ENCODE data around the gene IGFBP2.

Gene IGFBP2

DNA sequence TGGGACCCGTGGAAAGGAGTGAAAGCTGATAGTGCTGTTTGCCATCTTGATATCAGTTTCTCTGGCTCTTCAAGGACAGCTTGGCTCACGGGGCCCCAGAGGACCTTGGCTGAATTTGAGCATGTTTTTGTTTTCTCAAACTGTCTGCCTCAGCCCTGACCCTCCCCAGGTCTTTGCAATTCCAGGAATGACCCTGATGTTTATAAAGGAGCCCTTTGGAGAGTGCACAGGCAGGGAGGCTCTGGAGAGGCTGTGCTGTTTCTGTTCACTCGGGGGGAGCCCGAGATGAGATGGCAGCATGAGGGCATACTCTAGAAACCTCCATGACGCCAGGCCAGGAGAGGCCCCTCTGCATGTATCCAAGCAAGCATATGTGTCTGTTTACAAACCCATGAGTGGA is 16.4 kb downstream of the IGFBP2 start:
- TF ChIP-seq POLR2AphosphoS5 (IDR thresholded peaks at IDR 0.05; ENCODE audit: low read depth, low read length): no peak
- TF ChIP-seq POU2F2 (IDR thresholded peaks at IDR 0.05; ENCODE audit: low read depth, low read length): no peak
- no peak for TF ChIP-seq SPI1 (IDR thresholded peaks at IDR 0.05; ENCODE audit: low read depth, low read length)
- no peak for TF ChIP-seq TAF1 (IDR thresholded peaks at IDR 0.05; ENCODE audit: low read depth, low read length)
- no peak for TF ChIP-seq PAX5 (IDR thresholded peaks at IDR 0.05; ENCODE audit: insufficient read depth, low read length, severe bottlenecking)
- no peak for TF ChIP-seq POLR2A (IDR thresholded peaks at IDR 0.05; ENCODE audit: low read depth, low read length)
- no peak for FAIRE-seq
- DNase-seq (ENCODE audit: insufficient read length, low spot score): no peak

- DNase-seq (ENCODE audit: insufficient read length, low spot score) (no peak), FAIRE-seq (no peak)
- TF ChIP-seq TAF1 (IDR thresholded peaks at IDR 0.05; ENCODE audit: low read depth, low read length) (no peak), POU2F2 (IDR thresholded peaks at IDR 0.05; ENCODE audit: low read depth, low read length) (no peak), PAX5 (IDR thresholded peaks at IDR 0.05; ENCODE audit: insufficient read depth, low read length, severe bottlenecking) (no peak), SPI1 (IDR thresholded peaks at IDR 0.05; ENCODE audit: low read depth, low read length) (no peak), POLR2AphosphoS5 (IDR thresholded peaks at IDR 0.05; ENCODE audit: low read depth, low read length) (no peak), POLR2A (IDR thresholded peaks at IDR 0.05; ENCODE audit: low read depth, low read length) (no peak)
Measured at GRCh38 chr2:216650626-216651257, 17.5 kb downstream of the IGFBP2 start.

DNA sequence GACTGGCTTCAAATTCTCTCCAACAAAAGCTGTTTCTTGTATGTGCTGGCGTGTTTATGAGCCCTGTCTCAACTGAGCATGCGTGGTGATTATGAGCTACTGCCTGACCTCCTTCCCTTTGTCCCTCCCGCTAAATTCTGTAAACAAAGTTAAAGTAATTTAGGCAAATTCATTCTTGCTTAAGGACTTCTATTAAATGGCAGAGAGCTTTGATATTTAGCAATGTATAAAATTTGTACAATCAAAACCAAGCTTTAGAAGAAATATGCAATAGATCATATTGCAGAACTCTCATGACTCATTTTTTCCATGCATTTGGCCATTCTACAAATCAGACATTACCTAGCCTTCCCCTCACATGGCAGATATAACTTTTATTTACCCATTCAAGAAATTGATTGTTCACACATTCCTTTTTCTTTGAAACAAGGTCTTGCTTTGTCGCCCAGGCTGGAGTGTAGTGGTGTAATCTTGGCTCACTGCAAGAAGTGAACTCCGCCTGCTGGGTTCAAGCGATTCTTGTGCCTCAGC is 18.2 kb downstream of the IGFBP2 start:
- FAIRE-seq: no peak
- no peak for DNase-seq (ENCODE audit: insufficient read length, low spot score)
- no peak for TF ChIP-seq POLR2AphosphoS5 (IDR thresholded peaks at IDR 0.05; ENCODE audit: low read depth, low read length)
- no peak for TF ChIP-seq TAF1 (IDR thresholded peaks at IDR 0.05; ENCODE audit: low read depth, low read length)
- TF ChIP-seq POU2F2 (IDR thresholded peaks at IDR 0.05; ENCODE audit: low read depth, low read length): no peak
- TF ChIP-seq PAX5 (IDR thresholded peaks at IDR 0.05; ENCODE audit: insufficient read depth, low read length, severe bottlenecking): no peak
- TF ChIP-seq POLR2A (IDR thresholded peaks at IDR 0.05; ENCODE audit: low read depth, low read length): no peak
- no peak for TF ChIP-seq SPI1 (IDR thresholded peaks at IDR 0.05; ENCODE audit: low read depth, low read length)

DNA sequence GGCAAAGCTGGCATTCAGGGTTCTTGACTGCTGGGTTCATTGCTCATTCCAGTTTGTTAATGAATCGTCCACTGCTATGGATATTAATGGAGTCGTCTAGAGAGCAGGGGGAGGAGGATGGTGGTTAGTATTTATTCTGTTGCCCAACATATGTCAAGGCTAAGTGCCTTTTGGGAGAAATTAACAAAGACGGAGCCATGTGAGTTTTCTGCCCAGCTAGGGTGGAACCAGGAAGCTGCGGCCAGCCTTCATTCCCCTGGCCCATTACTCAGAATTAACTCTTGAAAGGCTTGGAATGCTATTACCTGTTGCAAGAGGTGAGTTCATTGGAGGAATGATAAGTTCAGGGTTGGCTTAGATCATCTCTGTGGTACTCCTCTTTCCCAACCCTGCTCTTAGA is 19.3 kb downstream of the IGFBP2 start:
- TF ChIP-seq PAX5 (IDR thresholded peaks at IDR 0.05; ENCODE audit: insufficient read depth, low read length, severe bottlenecking) (no peak), POLR2A (IDR thresholded peaks at IDR 0.05; ENCODE audit: low read depth, low read length) (no peak), TAF1 (IDR thresholded peaks at IDR 0.05; ENCODE audit: low read depth, low read length) (no peak), SPI1 (IDR thresholded peaks at IDR 0.05; ENCODE audit: low read depth, low read length) (no peak), POU2F2 (IDR thresholded peaks at IDR 0.05; ENCODE audit: low read depth, low read length) (no peak), POLR2AphosphoS5 (IDR thresholded peaks at IDR 0.05; ENCODE audit: low read depth, low read length) (no peak)
- DNase-seq (ENCODE audit: insufficient read length, low spot score): no peak
- FAIRE-seq: no peak

- TF ChIP-seq POU2F2 (IDR thresholded peaks at IDR 0.05; ENCODE audit: low read depth, low read length): no peak
- TF ChIP-seq PAX5 (IDR thresholded peaks at IDR 0.05; ENCODE audit: insufficient read depth, low read length, severe bottlenecking): no peak
- TF ChIP-seq POLR2AphosphoS5 (IDR thresholded peaks at IDR 0.05; ENCODE audit: low read depth, low read length): no peak
- no peak for TF ChIP-seq TAF1 (IDR thresholded peaks at IDR 0.05; ENCODE audit: low read depth, low read length)
- TF ChIP-seq SPI1 (IDR thresholded peaks at IDR 0.05; ENCODE audit: low read depth, low read length): no peak
- DNase-seq (ENCODE audit: insufficient read length, low spot score) (no peak), FAIRE-seq (no peak)
Measured at GRCh38 chr2:216653093-216653799, 20.0 kb downstream of the IGFBP2 start.

DNA sequence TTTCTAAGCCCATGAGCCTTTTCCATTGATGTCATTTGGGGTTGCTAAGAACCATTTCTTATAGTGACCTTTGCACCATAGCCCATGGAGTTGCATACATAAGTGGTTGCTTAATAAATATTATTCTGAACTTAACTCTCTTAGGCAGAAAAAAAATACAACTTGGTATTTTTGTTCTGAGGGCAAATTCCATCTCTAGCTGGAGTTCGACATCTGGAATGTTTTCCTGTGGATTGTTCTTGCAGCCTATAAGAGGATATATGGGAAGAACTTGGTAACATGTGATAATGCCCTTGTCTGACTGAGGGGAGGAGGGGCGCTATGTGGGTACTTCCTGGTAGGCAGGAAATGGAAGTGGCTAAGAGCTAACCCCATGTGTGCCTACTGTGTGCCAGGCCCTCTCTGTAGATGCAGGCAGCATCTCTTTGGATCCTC is 20.7 kb downstream of the IGFBP2 start:
- FAIRE-seq (no peak), DNase-seq (ENCODE audit: insufficient read length, low spot score) (no peak)
- TF ChIP-seq POLR2A (IDR thresholded peaks at IDR 0.05; ENCODE audit: low read depth, low read length) (no peak), POU2F2 (IDR thresholded peaks at IDR 0.05; ENCODE audit: low read depth, low read length) (no peak), TAF1 (IDR thresholded peaks at IDR 0.05; ENCODE audit: low read depth, low read length) (no peak), POLR2AphosphoS5 (IDR thresholded peaks at IDR 0.05; ENCODE audit: low read depth, low read length) (no peak)

DNA sequence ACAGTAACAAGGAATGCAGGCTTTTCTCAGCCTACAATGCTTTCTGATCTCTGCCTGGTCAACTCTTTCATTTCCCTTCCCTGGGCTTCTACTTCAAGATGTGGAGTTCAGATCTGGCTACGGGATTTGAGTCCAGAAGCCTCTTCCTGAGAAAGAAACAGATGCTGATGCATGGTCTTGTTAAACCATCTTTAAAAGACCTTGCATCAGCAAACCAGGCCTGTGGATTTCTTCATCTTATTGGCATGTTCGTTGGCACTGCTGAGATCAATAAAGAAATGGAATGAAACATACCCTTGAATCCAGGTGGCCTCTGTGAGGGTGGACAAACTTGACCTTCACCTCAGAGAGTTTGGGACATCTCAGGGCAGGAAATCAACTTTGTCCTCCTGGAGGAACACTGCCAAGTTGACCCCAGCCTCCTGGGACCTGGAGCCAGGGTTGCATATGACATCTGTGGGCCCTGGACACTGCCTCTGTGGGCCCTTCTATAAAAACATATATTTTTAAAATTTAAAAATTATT is 21.4 kb downstream of the IGFBP2 start:
- TF ChIP-seq POU2F2 (IDR thresholded peaks at IDR 0.05; ENCODE audit: low read depth, low read length) (no peak), TAF1 (IDR thresholded peaks at IDR 0.05; ENCODE audit: low read depth, low read length) (no peak), POLR2AphosphoS5 (IDR thresholded peaks at IDR 0.05; ENCODE audit: low read depth, low read length) (no peak), PAX5 (IDR thresholded peaks at IDR 0.05; ENCODE audit: insufficient read depth, low read length, severe bottlenecking) (no peak), POLR2A (IDR thresholded peaks at IDR 0.05; ENCODE audit: low read depth, low read length) (no peak), SPI1 (IDR thresholded peaks at IDR 0.05; ENCODE audit: low read depth, low read length) (no peak)
- no peak for DNase-seq (ENCODE audit: insufficient read length, low spot score)
- FAIRE-seq: no peak

- DNase-seq (ENCODE audit: insufficient read length, low spot score) (no peak), FAIRE-seq (no peak)
- TF ChIP-seq POLR2AphosphoS5 (IDR thresholded peaks at IDR 0.05; ENCODE audit: low read depth, low read length): no peak
- no peak for TF ChIP-seq POLR2A (IDR thresholded peaks at IDR 0.05; ENCODE audit: low read depth, low read length)
- TF ChIP-seq TAF1 (IDR thresholded peaks at IDR 0.05; ENCODE audit: low read depth, low read length): no peak
- TF ChIP-seq POU2F2 (IDR thresholded peaks at IDR 0.05; ENCODE audit: low read depth, low read length): no peak
- no peak for TF ChIP-seq PAX5 (IDR thresholded peaks at IDR 0.05; ENCODE audit: insufficient read depth, low read length, severe bottlenecking)
- TF ChIP-seq SPI1 (IDR thresholded peaks at IDR 0.05; ENCODE audit: low read depth, low read length): no peak
Measured at GRCh38 chr2:216657086-216657855, 24.1 kb downstream of the IGFBP2 start.

DNA sequence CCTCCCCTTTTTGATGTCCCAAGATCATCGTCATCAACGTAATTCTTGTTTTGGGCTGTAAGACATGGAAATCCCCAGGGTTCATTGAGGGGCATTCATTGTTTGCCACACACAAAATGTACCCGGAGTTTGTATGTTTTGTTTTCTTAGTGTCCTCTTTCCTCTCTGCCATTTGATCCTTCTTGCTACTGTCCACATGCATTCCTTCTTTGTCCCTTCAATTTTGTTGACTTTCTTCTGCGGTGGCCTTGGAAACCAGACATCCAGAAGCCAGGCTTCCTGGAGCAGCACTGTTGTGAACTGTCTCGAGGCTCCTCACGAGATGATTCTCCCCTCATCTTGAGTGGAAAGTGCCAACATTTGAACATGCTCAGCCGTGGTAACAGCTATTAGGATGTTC is 24.8 kb downstream of the IGFBP2 start:
- FAIRE-seq (no peak), DNase-seq (ENCODE audit: insufficient read length, low spot score) (no peak)
- TF ChIP-seq POU2F2 (IDR thresholded peaks at IDR 0.05; ENCODE audit: low read depth, low read length) (no peak), TAF1 (IDR thresholded peaks at IDR 0.05; ENCODE audit: low read depth, low read length) (no peak), POLR2AphosphoS5 (IDR thresholded peaks at IDR 0.05; ENCODE audit: low read depth, low read length) (no peak), PAX5 (IDR thresholded peaks at IDR 0.05; ENCODE audit: insufficient read depth, low read length, severe bottlenecking) (no peak), SPI1 (IDR thresholded peaks at IDR 0.05; ENCODE audit: low read depth, low read length) (no peak), POLR2A (IDR thresholded peaks at IDR 0.05; ENCODE audit: low read depth, low read length) (no peak)

All from GM12891 (cell line).